Esophagus squamous epithelium (tissue), 4 donors: ENCODE results near the gene CDHR5.

ENCODE experiments used
- POLR2A ChIP-seq, 4 donors: fragments of 450-650 bp; IDR thresholded peaks; one replicate each; pipeline ENCODE4 v1.6.1; 2017; ENCODE audit warnings: antibody characterized with exemption in 4 of 4, mild to moderate bottlenecking in 4 of 4, moderate library complexity in 3 of 4
- TF ChIP-seq, protein P1 (sequence below), 6 experiments: fragments of 450-650 bp in 4 of 6; fragments of 200-600 bp in 2 of 6; sonication (generic) in 2 of 6; IDR thresholded peaks; one replicate each; pipeline ENCODE4 v1.5.1; 2016 to 2019; ENCODE audit warnings: antibody characterized with exemption in 6 of 6, mild to moderate bottlenecking in 4 of 6, moderate library complexity in 4 of 6

DNA sequence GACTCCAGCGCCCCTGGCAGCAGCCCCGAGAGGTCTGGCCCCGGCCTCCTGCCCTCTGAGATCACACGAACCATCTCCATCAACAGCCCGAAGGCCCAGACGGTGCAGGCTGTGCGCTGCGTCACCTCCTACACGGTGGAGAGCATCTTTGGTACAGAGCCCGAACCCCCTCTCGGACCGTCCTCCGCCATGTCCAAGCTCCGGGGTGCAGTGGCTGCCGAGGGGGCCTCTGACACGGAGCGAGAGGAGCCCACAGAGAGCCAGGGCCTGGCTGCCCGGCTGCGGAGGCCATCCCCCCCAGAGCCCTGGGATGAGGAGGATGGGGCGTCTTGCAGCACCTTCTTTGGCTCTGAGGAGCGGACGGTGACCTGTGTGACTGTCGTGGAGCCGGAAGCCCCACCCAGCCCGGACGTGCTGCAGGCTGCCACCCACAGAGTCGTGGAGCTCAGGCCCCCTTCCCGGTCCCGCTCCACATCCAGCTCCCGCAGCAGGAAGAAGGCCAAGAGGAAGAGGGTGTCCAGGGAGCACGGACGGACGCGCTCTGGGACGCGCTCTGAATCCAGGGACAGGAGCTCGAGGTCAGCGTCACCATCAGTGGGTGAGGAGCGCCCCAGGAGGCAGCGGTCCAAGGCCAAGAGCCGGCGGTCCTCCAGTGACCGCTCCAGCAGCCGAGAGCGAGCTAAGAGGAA, 16.6 kb downstream of the CDHR5 start:
- TF ChIP-seq, protein P1, sequence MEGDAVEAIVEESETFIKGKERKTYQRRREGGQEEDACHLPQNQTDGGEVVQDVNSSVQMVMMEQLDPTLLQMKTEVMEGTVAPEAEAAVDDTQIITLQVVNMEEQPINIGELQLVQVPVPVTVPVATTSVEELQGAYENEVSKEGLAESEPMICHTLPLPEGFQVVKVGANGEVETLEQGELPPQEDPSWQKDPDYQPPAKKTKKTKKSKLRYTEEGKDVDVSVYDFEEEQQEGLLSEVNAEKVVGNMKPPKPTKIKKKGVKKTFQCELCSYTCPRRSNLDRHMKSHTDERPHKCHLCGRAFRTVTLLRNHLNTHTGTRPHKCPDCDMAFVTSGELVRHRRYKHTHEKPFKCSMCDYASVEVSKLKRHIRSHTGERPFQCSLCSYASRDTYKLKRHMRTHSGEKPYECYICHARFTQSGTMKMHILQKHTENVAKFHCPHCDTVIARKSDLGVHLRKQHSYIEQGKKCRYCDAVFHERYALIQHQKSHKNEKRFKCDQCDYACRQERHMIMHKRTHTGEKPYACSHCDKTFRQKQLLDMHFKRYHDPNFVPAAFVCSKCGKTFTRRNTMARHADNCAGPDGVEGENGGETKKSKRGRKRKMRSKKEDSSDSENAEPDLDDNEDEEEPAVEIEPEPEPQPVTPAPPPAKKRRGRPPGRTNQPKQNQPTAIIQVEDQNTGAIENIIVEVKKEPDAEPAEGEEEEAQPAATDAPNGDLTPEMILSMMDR (IDR thresholded peaks at IDR 0.05) = no peak
- TF ChIP-seq POLR2A (IDR thresholded peaks at IDR 0.05) = no peak
